GM19438 (cell line): ENCODE results near the gene SLF2.

Source experiments
- ATAC-seq: cut with Tn5 transposase; IDR thresholded peaks from one replicate; pipeline ENCODE4 v1.9.1; 2021; ENCODE audit warnings: low read depth; ENCODE audit not compliant: unreplicated experiment

The SLF2 gene

DNA sequence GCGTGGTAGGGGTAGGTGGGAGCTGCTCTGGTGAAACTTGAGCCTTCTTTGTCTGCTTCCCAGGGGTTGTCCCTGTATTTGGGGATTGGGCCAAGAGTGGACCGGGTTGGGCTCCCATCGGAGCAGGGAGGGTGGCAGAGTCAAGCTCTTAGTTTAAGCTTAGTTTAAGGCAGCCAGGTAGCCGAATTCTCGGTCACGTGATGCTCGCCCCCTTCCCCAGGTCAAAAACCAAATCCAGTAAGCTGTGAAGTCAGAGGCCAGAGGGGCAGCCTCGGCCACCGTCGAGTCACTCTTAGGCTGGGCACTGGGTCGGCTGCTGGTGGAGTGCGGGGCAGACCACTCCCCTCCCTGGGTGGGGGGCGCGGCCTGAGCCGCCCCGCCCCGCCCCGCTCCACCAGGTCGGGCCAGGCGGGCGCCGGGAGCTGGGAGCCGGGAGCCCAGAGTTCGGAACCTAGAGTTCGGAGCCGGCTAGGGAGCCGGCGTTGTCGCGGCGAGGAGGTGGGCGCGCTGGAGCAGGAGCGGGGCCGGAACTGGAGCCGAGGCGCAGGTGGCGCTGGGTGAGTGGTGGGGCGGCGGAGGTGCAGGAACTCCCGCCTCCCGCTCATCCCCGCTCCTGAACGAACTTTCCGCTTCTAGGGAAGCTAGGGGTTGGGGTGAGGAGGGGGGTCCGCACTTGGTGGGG is 84.1 kb downstream of the SLF2 start:
- no peak for ATAC-seq

DNA sequence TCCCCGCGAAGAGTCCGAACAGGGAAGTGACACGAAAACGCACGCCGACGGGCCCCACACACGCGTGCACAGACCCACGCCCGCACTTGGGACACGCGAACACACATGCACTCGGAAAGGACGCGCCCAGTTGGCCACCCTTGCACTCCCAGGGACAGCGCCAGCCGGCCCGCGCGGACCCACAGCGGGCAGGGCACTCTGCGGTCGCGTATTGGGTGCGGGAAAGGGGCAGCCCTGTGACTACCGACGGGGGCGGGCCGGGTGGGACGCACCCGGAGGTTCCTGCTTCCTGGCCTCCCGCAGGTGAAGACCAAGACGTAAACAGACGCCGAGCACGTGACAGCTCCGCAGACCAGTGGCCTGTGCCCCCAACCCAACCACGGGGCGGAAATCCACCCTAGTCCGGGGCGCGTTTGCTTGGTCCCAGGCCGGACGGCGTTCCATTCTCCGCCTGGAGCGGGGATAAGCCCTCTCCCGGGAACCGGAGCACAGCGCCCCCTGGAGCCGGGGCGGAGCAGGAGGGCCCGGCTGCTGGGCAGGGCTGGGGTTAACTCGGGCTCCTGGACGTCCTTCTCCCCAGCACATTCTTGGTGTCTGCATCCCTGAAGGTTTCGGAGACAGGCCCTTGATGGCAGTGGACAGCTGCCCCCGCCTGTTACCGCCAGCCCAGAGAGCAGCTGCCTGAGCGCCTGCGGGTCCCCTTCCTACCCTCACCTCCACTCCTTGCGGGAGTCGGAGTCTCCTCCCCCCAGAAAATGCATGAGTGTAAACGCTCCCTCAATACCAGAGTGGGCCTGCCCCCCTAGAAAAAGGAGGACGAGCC is 84.8 kb downstream of the SLF2 start:
- peak; percentile 26 for ATAC-seq

DNA sequence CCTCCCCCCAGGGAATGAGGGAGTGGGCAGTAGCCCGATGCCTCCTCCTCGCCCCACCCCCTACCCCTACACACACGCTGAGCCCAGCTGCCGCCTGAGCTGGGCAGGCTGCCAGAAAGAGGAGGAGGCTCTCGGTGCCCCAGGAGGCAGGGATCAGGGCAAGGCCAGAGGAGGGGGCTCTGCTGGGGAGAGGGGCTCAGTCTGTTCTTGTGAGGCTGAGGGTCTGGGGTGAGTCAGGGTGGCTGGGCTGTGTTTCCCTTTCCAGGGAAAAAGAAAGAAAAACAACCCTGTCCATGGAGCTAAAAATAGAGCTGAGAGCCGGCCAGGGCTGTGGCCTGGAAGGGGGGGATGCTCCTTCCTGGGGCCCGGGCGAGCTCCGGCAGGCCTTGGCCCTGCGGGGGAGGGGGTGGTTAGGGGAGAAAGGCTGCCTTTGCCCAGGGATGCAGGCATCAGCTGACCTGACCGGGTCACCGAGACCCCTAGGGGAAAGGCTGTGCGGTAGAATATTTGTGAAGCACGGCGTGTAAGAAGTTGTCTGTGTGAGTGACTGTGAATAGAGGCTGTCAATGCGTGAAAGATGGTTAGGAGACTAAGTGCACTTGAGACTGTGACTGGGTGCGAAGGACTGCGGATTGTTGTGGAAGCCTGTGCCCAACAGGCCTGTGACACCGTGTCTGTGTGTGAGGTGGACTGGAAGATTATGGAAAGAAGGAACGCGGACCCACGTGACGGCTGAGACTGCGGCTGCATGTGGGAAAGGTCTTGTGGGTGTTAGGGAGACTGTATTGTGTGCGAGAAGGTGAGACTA is 85.6 kb downstream of the SLF2 start:
- no peak for ATAC-seq

DNA sequence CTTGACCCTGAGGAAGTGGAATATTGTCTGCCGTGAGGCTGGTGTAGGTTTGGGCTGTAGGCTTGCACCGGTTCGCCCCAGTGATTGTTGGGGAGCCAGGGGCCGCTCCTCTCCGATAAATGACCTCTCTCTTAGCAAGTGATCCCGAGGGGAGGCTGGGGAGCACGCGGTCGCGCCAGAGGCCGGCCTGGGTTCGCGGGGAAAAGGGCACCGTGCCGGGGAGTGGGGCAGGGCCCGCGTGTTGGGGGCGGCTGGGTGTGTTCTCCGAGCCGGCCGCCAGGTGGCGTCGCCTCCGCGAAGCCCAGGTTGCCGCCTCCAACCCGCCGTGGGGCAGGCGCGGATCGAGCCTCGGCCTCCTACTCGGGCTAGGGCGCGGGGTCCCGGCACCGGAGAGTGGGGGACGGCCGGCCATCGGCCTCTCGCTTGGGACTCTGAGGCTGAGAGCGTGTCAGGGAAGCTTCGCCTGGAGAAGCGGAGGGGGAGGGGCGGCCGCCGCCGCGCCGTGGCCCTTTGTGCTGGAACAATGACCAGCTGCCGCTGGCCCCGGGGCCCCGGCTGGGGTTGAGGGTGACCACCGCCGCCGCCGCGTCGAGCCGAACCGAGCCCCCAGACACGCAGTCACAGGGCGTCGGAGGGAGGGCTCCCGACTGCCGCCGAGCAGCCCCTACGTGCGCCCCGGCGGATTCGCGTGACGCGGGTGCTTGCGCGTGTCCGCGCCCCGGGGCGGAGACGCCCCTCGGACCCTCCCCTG is 86.4 kb downstream of the SLF2 start:
- peak; percentile 47 for ATAC-seq

DNA sequence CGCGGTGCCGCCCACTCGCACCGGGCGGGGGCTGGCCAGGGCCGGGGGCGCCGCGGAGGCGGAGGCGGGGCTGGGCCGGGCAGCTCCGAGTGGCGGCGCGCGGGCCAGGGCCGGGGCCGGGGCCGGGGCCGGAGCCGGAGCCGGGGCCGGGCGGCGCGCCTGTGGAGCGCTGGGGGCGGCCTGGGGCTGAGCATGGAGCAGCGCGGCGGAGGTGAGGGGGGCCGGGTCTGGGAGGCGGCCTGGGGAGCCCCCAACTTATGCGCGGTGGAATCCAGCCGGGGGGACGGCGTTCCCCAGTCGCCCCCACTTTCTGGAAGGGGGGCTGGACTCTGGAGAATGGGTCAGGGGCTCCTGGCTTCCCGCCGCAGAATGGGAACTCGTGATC is 87.0 kb downstream of the SLF2 start, which contains the start of gene LZTS2:
Gene LZTS2, plus strand, starts transcription at position 67 of the 385 bp plus-strand sequence. CDS start 2,731 bp downstream, outside the sequence.
- no peak for ATAC-seq

DNA sequence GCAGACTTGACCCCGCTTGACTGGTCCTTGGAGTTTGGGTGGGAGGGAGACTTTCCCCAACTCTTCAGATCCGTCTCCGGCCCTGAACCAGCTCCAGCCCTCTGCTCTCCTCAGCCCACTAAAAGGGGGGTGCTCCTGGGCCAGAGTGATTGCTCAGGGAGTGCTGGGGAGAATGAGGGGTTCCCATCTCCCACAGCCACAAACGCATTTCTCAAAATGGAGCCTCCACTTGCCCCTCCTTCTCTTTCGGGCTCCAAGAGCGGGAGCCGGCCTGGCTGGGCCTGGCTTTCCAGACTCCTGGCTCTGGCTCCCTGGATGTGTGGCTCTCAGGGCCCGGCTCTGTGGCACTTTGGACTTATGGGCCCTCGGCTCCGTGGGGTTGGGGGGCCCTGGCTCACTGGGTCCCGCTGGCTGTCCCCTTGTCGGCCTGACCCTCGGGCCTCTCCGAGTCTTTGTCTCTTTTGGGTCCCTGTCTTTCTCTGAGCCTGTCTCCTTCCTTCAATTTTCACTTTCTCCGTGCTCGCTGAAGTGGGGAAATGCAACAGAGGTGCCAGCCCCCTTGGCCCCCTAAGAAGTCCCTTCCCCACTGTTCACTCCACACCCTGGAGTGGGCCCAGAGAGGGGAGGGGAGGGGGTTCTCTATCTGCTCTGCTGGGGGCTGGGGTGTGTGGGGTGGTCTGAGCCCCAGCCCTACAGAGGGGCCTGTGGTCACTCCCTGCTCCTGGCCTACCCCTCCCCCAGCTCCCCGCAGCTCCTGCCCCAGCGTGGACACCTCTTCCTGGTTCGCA is 87.6 kb downstream of the SLF2 start:
- ATAC-seq, result no peak

DNA sequence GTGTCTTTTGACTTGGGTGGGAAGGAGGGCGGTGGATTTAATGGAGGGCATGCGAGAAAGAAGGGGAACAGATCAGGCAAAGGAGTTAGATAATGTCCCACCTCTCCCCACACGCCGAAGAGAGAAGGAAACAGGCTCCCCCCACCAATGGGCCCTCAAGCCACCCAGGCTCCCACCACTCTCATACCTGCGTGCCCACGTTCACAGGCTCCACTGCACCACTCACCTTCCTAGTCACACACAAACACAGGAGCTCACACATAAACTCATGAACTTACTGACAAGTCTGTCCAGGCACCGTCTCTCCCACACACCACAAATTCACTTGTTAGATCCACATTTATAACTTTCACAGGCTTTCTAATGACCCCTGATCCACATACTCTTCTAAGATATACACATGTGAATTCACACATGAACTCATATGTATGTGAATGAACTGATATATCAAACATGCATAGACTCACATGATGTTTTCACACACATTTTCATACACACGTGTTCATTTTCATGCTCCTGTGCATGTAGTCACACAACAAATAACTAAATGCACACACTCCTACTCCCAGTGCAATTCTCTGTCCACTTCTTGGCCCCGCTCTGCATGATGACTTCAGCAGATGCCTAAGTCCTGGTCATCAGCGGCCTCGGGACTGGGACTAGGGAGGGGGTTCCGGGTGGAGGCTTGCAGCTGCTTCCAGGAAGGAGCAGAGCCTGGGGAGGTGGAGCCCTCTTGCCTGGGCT is 88.3 kb downstream of the SLF2 start:
- no peak for ATAC-seq

DNA sequence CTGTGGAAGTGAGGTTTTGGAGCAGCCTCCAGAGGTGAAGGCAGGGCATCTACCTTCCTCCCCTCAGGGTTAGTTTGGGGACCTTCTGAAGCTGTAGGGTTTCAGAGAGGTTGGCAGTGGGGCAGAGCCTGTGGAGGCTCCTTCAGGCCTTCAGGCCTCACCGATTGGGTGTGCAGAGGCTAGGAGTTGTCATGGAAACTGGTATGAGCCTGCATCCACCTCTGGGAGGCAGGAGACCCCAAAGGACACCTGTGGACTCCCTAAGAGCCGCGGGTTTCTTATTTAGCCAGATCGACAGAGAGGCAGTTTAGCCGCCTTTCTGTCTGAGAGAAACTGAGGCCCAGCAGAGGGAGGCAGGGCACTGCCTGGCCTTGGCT is 88.9 kb downstream of the SLF2 start:
- ATAC-seq, result no peak

DNA sequence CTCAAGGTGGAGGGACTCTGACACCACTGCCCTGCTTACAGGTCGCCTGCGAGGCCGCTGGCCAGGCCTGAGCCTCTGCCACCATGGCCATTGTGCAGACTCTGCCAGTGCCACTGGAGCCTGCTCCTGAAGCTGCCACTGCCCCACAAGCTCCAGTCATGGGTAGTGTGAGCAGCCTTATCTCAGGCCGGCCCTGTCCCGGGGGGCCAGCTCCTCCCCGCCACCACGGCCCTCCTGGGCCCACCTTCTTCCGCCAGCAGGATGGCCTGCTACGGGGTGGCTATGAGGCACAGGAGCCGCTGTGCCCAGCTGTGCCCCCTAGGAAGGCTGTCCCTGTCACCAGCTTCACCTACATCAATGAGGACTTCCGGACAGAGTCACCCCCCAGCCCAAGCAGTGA is 89.7 kb downstream of the SLF2 start:
- no peak for ATAC-seq

DNA sequence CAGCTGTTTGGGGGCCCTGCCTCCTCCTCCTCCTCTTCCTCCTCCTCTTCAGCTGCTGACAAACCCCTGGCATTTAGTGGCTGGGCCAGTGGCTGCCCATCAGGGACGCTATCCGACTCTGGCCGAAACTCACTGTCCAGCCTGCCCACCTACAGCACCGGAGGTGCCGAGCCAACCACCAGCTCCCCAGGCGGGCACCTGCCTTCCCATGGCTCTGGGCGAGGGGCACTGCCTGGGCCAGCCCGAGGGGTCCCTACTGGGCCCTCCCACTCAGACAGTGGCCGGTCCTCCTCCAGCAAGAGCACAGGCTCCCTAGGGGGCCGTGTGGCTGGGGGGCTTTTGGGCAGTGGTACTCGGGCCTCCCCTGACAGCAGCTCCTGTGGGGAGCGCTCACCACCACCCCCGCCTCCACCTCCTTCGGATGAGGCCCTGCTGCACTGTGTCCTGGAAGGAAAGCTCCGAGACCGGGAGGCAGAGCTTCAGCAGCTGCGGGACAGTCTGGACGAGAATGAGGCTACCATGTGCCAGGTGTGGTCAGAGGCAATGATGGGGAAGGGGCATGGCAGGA is 91.0 kb downstream of the SLF2 start:
- ATAC-seq, result no peak

DNA sequence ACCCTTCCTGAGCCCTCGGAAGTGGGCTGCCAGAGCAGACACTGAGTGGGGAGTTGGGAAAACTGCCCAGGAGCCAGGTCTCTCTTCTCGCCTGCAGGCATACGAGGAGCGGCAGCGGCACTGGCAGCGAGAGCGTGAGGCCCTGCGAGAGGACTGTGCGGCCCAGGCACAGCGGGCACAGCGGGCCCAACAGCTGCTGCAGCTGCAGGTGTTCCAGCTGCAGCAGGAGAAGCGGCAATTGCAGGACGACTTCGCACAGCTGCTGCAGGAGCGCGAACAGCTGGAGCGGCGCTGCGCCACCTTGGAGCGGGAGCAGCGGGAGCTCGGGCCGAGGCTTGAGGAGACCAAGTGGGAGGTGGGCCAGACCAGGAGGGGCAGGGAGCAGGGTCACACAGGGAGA is 92.6 kb downstream of the SLF2 start:
- no peak for ATAC-seq

DNA sequence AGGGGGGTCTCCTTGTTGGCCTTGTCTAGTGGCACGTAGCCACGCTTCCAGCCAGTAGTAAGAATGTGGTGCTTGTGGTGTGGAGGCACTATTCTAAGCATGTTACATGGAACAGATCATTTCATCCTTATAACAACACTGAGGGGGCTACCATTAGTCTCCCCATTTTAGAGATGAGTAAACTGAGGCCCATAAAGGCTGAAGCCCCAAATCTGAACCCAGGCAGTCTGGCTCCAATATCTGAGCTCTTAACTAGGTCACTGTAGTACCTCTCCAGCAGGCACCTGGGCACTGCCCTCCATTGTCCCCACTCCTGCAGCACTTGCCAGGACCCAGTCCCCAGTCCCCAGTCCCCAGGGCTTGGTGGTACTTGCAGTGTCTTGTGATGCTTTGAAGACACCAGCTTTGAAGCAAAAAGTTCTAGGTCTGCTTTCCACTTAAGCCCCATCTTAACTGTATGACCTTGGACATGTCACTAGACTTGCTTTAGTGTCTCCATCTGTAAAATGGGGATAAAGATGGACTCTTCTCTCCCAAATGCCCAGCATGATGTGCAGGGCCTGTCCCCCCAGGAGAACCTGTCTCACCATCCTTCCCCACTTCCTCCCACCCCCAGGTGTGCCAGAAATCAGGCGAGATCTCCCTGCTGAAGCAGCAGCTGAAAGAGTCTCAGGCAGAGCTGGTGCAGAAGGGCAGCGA is 93.3 kb downstream of the SLF2 start:
- ATAC-seq, result no peak

DNA sequence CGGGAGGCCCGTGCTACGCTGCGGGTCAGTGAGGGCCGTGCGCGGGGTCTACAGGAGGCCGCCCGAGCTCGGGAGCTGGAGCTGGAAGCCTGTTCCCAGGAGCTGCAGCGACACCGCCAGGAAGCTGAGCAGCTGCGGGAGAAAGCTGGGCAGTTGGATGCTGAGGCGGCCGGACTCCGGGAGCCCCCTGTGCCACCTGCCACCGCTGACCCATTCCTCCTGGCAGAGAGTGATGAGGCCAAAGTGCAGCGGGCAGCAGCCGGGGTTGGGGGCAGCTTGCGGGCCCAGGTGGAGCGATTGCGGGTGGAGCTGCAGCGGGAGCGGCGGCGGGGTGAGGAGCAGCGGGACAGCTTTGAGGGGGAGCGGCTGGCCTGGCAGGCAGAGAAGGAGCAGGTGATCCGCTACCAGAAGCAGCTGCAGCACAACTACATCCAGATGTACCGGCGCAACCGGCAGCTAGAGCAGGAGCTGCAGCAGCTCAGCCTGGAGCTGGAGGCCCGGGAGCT is 93.9 kb downstream of the SLF2 start:
- ATAC-seq, result no peak

DNA sequence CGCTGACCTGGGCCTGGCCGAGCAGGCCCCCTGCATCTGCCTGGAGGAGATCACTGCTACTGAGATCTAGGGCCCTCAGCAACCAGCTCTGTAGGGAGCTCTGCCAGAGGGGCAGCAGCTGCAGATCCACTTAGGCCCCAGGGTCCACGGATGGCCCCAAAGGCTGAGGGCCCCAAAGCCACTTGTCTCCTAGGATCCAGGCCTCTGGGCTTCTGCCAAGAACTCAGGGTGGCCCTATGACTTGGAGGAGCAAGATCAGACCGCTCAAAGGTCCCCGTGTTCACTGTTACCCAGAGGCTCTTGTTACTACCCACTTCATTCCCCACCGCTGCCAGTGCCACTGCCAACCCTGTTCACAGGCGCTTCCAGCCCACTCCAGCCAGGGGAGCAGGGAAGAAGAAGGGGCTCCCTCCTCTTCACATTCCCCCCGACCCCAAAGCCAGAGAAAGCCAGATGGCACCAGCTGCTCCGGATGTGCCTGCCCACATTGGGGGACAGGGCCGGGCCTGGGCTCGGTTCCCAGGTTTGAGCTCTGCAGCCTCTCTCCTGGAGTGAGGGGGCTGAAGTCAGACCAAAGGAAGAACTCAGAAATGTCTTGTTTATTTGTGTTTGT is 94.4 kb downstream of the SLF2 start:
- no peak for ATAC-seq

DNA sequence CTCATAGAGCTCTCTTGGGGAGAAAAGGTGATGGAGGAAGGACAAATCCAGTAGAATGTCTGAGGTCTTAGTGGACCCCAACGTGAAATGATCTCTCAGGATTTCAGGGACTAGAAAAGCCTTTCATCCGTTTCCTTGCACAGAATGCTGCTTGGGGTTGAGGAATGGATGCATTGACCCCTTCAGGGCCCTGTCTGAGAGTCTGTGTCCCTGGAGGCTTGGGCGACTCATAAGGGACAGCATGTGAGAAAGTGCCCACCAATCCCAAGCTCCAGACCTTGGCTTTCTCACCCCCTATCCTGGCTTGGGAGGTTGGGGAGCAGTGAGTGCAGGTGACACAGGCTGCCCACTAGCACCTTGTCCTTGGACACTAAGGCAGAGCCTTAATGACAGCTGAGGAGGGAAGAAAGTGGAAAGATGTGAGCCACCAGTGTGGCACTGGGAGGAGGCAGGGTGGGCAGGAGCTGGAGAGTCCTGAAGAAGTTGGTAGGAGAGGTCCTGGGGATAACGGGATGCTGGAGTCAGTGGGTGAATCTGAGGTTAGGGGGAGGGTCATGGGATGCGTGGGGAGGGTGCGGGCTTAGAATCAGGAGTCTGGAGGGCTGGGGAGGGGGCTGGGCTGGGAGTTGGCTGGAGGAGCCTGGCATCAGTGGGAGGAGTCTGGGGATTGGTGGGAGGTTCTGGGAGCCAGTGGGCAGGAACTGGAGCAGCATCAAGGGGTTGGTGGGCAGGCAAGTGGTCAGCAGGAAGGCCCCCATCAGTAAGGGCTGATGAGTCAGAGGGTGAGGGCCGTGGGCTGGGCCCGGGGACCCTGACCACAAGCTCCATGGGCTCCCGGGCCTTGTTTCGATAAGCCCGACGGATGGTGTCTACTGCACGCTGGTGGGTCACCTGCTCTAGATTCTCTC is 95.4 kb downstream of the SLF2 start:
- no peak for ATAC-seq

DNA sequence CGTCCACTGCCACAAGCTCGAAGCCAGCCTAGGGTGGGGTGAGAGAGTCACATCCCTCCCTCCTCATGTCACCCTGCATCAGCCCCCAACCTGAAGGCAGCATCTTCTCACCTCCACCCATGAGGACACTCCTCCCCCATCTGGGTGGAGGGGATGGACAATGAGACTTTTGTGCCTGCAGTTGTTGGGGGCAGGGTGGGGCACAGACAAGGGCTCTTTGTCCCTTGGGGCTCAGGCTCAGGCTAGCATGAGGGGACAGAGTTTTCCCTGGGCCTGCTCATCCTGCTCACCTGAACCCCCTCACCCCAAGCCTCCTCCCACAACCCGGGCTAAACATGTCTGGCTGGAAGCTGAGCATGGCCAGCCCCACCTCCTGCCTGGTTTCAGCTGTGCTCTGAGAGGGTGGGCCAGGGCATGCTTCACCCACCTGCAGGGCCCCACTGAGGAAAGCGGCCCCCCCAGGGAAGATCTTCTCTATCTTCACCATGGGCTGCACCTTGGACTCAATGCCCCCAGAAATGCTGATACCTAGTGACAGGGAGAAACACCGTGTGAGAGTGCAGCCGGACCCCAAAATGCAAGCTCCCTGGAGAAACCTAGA is 96.2 kb downstream of the SLF2 start:
- no peak for ATAC-seq
